Posterior cingulate gyrus (tissue), 11 donors: ENCODE results near the gene ASB16.

Experiments
- DNase-seq, 10 donors: peaks; one replicate each; pipeline versions ENCODE4 v3.0.0 to v3.0.0-alpha.2; 2020 to 2021; ENCODE audit warnings: mixed read lengths in 3 of 10
- intact Hi-C: fragments of 100-400 bp; cut with DNase I; formaldehyde crosslinking; loops from one replicate; pipeline ENCODE4 v1.15.1; 2023

Gene ASB16

DNA sequence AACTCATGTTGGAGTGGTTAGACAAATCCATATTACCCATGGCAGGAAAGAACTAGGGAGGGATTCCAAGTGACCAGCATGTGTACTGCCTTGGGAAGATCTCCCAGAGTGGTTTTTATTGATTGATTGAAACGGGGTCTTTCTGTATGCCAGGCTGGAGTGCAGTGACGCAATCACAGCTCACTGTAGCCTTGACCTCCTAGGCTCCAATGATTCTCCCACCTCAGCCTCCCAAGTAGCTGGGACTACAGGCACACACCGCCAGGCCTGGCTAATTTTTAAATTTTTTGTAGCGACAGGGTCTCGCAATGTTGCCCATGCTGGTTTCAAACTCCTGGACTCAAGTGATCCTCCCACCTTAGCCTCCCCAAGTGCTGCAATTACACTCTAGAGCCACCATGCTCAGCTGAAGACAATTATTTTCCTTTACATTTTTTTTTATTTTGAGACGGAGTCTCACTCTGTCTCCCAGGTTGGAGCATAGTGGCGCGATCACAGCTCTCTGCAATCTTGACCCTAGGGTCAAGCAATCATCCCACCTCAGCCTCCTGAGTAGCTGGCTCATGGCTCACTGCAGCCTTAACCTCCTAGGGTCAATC, 13.8 kb downstream of the ASB16 start:
- intact Hi-C loops: no loop called here
- no peak for DNase-seq

DNA sequence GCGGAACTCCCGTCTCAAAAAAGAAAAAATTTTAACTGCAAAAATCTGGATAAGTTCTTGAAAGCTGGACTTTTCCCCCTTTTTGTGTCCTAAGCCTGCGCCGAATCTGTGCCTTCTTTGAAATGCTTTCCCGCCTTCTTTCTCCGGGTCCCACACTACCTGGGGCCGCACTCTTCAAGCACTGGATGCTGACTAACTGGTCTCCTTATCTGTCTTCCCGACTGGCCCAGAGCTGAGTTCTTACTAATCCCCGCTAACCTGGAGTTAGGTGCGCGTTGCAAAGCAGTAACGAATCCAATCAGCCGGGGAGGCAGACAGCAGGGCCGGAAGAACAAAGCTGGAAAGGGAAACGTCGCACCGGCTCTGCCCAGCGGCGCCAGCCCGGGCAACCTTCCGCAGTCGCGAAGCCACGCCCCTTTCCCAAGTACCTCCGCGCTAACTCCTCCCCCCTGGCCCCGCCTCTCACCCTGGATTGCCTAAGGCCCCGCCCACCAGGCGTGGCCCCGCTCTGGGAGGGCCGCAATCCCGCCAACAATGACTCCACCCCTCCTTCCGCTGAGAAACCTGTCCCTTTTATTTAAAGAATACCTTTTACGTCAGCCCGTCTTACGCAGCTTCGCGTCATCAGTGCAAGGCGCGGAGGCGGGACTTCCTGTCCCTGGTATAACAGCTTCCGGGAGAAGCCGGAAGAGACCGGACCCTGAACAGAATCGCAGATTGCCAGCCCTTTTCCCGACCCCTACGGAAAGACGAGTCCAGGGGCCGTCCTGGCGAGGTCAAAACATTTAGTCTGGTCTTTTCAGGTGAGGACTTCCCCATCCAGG, 16.0 kb downstream of the ASB16 start, which contains the start of gene TMUB2:
TSS of gene TMUB2 (plus strand) at position 666 of the 824 bp plus-strand sequence. CDS start 737 bp downstream, outside the sequence.
- DNase-seq: peak; percentile 97 to 100 (median 99)
- intact Hi-C loops: loop anchor here (1.0 to 2.0 kb wide), 2 partner anchors 14 to 46 kb away; partner anchors contain the start of gene HROB

DNA sequence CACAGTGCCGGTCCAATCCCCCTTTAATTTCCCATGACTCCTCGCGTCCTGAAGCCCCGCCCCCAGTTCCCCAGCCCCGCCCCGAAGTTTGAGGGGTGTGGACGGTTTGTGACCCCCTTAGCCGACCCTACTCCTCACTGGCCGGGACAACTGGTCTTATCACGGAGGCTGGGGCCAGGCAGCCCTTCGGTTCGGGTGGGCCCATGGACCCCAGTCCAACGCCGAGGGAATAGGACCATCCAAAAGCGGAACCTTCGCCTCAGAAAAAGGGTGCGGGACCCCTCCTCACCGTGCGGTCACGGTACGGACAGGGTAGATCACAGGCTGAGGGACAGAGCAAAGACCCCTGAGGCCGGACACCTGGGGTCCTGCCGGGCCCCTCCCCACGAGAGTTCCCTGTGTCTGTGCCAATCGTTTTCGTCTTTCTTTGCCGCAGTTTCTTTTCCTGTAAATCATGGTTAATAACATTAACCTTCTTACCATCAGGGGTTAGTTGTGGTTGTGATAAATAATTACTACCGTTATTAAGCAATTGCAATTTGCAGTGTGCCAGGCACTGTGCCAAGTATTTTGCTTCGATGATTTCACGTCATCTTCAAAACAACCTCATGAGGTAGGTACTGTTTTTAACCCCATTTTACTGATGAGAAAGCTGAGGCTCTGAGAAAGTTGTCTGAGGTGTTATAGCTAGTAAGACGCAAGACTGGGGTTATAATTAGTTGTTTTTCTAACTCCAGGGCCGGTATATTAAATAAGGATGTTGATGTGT, 16.8 kb downstream of the ASB16 start:
- intact Hi-C loops: loop anchor here (2.0 kb wide), 1 partner anchor 47 kb away; the partner anchor contains the start of gene HROB

DNA sequence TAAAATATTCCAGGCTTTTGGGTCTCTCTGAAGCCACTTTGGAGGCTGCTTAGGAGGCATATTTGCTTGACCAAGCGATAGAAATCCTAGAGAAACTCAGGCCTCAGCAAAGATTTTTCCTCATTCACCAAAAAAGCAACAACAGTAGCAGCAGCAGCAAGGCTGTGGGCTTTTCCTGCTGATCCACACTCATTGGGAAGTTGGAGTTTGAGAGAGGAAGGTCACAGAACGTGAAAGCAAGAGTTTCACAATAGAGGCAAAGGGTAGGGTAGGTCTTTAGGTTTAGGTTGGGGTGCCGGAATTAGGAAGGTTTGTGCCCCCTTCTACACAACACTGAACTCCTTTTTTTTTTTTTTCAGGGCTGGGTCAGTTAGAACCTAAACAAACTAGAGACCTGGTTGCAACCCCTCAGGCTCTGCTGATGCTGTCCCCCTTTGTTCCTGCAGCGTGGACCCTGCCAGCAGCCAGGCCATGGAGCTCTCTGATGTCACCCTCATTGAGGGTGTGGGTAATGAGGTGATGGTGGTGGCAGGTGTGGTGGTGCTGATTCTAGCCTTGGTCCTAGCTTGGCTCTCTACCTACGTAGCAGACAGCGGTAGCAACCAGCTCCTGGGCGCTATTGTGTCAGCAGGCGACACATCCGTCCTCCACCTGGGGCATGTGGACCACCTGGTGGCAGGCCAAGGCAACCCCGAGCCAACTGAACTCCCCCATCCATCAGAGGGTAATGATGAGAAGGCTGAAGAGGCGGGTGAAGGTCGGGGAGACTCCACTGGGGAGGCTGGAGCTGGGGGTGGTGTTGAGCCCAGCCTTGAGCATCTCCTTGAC, 18.3 kb downstream of the ASB16 start:
- DNase-seq: no peak
- intact Hi-C loops: no loop called here

More for the DNA sequence above, 16.8 kb downstream of the ASB16 start:
- no peak for DNase-seq

DNA sequence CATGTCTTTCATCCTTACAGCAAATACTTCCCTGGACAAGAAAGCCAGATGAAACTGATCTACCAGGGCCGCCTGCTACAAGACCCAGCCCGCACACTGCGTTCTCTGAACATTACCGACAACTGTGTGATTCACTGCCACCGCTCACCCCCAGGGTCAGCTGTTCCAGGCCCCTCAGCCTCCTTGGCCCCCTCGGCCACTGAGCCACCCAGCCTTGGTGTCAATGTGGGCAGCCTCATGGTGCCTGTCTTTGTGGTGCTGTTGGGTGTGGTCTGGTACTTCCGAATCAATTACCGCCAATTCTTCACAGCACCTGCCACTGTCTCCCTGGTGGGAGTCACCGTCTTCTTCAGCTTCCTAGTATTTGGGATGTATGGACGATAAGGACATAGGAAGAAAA, 20.0 kb downstream of the ASB16 start:
- intact Hi-C loops: no loop called here
- no peak for DNase-seq

DNA sequence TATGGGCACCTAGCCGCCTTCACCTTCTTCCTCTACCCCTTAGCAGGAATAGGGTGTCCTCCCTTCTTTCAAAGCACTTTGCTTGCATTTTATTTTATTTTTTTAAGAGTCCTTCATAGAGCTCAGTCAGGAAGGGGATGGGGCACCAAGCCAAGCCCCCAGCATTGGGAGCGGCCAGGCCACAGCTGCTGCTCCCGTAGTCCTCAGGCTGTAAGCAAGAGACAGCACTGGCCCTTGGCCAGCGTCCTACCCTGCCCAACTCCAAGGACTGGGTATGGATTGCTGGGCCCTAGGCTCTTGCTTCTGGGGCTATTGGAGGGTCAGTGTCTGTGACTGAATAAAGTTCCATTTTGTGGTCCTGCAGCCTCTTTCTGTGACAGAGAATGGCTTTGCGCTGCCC, 20.9 kb downstream of the ASB16 start:
- DNase-seq: no peak
- intact Hi-C loops: no loop called here

DNA sequence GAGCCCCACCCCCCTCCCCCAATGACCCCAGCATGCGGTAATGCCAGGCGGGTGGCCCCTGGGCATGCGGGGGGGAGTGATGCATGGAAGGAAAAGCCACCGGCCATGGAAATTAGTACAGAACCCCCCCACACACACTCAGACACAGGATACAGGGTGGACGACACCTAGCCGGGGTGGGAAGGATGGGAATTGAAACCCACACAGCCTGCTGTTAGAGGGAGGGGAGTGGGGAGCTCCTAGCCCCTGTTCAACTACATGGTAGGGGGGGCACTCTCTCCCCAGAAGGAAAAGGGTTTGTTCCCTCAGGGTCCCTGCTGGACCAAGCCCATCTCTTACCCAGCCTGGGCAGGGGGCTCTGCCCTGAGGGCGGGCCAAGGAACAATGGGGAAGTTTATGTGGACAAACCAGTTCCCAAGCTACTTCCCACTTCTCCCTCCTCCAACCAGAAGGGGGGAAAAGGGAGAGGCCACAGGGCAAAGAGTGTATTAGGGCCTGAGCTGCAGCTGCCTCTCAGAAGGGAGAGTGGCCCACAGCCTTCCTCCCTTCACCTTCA, 21.5 kb downstream of the ASB16 start:
- DNase-seq: no peak
- intact Hi-C loops: no loop called here

DNA sequence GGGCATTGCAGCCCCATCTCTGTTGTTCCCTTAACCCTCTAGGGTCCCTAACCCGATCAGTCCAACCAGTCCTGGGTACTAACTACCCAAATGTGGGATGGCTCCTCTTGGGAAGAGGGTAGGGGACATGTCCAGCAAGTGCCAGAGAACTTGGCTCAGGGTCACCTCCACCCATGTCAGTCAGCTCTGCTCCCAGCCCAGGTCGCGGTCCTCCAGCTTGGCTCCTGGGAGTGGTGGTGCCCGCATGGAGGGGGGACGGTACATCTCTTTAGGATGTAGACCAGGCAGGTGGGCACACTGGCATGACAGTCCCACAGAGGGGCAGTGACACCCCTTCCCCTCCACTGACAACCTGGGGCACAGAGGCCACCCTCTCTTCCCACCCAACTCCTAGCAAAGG, 22.2 kb downstream of the ASB16 start:
- intact Hi-C loops: no loop called here

DNA sequence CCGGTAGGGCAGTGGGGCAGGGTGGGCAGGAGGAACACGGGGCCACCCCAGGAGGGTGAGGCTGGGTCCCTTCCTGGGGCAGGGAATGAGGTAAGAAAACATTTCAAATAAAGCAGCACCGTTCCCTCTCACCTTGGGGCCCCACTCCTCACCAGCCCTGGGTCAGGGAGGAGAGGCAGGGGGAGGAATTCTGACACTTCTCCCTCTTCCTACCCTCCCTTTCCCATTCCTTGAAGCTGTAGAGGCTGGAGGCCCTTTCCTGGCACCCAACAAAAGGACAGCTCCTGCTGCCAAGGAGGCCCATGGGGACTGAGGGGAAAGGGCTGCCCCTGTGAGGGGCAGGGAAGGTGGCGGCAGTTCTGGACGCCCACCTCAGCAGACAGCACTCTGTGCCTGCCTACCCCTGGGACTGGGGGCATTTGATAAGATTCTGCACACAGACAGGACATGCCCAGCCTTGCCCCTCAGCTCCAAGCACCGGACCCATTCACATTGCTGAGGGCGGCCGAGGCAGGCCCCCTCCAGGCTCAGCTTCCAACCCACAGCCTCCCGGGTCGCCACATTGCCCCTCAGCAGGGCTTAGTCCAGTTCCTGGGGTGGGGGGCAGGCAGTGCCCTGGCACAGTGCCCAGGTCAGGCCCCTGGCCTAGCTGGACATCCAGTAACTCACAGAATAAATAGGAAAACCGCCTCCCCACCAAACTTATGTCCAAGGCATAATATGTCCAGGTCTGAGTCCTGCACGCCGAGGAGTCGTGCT, 23.0 kb downstream of the ASB16 start:
- intact Hi-C loops: no loop called here
- no peak for DNase-seq

More for the DNA sequence above, 22.2 kb downstream of the ASB16 start:
- no peak for DNase-seq

DNA sequence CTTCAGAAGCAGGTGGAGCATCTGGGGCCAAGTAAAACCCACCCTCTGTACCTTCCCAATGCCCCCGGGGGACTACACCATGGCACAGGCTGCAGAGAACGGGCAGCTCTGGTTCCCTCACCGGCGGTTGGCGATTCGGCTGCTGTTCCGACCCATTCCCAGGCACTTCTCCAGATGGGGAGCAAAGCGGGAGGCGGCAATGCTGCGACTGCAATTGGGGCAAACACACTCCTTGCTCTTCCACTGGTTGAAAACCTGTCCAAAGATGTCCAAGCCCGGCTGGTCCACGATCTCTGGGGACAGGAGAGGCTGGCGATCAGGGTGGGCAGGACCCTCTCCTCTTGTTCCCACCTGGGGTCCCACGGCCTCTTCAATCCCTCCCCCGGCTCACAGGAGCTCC, 26.6 kb downstream of the ASB16 start:
- no peak for DNase-seq
- intact Hi-C loops: no loop called here

DNA sequence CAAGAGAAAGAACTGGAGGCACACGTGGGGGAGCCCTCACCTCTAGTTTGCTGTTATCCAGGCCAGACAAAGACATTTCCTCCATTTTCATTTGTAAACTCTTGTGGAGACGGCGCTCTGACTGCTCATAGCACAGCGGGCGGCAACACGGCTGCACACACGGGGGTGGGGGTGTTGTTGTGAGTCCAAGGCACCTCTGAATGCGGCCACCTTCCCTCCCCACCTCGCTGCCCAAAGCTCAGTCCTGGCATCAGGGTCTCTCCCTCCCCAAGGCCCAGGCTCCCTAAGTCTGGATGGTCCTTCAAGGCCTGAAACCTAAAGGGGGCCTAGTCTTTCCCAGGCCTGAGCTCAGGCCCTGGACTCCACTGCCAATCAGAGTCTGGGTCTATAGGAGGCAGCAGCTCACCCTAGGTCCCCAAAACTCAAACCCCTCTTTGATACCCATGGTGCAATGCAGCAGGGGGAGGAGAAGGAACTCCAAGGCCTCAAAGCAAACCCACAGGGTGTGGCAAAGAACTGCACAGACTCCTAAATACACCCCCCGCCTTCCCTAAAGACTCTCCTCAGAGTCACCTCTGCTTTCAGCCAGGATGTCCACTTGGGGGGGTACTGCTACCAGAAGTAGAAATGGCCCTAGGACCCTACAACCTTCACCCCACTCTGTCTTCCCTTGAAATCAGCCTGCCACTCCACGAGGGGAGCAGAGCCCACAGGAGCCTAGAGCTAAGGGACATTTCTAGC, 27.6 kb downstream of the ASB16 start:
- peak in 1 of 10 donors; percentile 18 for DNase-seq
- intact Hi-C loops: no loop called here

DNA sequence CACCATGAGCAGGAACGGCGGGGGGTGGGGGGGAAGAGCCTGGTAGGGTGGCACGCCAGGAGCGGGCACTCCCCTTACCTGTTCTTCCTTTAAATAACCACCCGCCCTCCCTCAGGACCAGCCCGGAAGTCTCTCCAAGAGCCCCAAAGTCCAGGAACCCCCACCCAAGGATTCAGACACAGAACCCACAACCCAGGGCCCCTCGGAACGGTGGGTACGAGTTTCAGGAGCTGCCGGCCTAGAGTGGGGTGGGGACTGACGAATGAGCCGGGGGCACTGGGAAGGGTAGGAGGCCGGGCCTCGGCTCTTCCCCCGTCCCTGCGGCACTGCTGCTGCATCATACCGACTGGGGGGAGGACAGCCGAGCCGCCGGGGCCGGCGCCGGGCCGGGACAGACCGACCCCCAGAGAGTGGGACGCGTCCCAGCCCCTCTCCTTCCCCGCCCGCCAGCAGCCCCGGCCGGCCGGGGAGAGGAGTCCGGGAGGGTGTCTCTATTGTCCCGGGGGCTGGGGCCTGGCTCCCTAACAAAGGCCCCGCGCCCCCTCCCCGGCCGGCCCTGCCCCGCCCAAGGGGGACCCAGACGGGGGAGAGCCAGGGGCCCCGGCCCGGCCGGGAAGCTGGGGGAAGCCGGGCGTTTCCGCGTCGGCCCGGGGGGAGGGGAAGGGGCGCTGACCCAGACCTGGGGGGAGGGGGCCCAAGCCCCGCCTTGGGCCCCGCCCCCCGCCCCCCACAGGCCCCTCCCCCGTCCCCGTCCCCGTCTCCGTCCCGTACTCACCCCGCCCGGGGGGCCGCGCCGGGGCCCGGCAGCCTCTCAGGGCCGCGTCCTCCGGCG, 28.4 kb downstream of the ASB16 start:
- intact Hi-C loops: no loop called here
- peak in 1 of 10 donors; percentile 44 for DNase-seq

DNA sequence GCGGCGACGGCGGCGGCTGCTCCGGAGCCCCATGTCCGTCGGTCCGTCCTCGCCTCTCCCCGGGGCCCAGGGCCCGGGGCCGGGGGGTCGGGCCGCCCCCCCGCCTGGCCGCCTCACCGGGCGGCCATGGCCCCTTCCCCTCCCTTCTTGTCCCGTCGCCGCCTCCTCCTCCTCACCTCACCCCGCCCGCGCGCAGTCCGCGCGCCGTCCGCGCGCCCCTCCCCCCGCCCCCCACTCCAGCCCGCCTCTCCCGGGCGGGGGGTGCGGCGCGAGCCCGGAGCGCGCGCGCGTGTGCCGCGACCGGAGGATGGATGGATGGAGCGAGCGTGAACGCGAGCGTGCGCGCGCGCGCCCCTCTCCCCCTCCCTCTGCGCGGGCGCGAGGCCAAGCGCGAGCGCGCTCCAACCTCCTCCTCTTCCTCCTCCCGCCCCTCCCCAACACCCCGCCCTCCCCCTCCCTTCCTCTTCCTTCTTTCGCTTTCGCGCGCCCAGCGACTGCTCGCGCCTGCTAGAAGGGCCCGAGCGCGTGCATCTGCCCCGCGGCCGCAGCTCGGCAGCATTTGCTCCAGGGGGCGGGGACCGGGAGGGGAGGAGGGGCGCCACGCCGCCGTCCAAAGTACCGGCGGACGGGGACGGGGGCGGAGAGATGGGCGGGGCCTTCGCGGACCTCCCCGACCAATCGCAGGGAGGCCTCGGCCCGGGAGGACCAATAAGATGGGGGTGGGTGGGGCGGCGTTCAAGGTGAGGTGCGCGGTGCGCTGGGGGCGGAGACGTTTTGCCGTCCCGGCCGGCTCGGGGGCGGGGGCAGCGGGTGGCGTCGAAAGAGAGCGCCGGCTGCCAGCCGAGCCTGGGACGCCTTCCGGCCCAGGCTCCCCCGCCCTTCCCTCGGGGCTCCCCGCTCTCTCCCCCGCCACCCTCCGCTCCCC, 29.3 kb downstream of the ASB16 start, which contains the start of gene ATXN7L3:
TSS of gene ATXN7L3 (minus strand) at position 332 of the 925 bp plus-strand sequence. CDS start 1,814 bp downstream, outside the sequence.
- intact Hi-C loops: loop anchor here (1.0 kb wide), 2 partner anchors 14 to 18 kb away; partner anchors contain the start of gene TMUB2
- peak; percentile 94 to 99 (median 96) for DNase-seq

DNA sequence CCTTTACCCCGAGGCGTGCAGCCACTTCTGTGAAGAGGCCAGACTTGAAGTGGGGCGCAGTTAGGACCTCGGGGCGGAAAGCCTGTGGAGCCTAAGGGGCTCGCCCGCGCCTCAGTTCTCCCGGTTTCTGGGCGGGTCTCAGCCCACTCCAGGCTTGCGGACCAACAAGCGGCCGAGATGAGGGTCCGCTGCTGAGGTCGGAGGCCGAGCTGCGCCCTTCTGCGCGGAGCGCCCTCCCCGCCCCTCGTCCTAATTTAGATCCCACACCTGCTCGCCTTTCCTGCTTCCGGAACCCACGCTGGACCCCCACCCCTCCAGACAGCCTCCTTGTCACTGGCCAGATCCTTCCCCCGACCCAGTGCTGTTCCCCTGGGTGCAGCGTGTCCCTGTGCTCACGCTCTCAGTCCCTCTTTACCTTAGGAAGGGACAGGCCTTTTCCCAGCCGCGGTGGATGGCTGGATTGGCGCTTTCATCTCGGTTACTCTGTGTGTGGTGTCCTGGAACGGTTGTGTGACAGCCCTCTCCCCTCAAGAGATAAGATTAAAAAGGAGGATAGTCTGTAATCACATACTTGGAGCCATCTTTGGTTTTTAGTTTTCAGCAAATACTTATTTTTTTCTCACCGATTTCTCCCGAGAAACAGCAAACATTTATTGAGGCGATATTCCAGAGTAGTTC, 30.1 kb downstream of the ASB16 start:
- peak in 1 of 10 donors; percentile 18 for DNase-seq
- intact Hi-C loops: loop anchor here (1.0 kb wide), 2 partner anchors 14 to 18 kb away; partner anchors contain the start of gene TMUB2

DNA sequence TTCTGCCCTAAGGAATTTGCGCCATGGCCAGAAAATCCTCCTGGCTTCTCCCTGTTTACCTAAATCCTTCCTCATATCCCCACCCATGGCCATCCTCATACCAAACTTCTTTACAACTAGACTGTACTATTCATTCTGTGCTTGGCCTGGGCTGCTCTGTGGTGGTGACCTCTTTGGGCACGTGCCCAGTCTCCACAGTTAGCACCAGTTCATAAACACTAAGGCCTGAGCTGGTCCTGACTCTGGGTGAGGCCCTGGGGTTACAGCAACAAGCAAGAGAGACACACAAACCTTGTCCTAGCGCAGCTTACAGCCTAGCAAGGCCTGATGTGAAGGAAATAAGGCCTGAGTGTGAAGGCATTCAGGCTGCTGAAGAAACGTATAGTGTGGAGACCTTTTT, 32.3 kb downstream of the ASB16 start:
- intact Hi-C loops: no loop called here
- no peak for DNase-seq
